Stimulated activated CD4-positive, alpha-beta T cell treated with anti-CD3 and anti-CD28 coated beads, Interleukin-1b, Interleukin-23, amount 100 ng/mL, for 24 hours (primary cell): ENCODE data around the gene SIGLEC5.
A peak's percentile ranks its signal among the peaks of the same experiment; 100 is the strongest.

Source experiments
- DNase-seq, 4 experiments: peaks; one replicate each; pipeline ENCODE4 v3.0.0-alpha.2; 2020; ENCODE audit warnings: low read depth in 4 of 4, low spot score in 1 of 4

The SIGLEC5 gene

DNA sequence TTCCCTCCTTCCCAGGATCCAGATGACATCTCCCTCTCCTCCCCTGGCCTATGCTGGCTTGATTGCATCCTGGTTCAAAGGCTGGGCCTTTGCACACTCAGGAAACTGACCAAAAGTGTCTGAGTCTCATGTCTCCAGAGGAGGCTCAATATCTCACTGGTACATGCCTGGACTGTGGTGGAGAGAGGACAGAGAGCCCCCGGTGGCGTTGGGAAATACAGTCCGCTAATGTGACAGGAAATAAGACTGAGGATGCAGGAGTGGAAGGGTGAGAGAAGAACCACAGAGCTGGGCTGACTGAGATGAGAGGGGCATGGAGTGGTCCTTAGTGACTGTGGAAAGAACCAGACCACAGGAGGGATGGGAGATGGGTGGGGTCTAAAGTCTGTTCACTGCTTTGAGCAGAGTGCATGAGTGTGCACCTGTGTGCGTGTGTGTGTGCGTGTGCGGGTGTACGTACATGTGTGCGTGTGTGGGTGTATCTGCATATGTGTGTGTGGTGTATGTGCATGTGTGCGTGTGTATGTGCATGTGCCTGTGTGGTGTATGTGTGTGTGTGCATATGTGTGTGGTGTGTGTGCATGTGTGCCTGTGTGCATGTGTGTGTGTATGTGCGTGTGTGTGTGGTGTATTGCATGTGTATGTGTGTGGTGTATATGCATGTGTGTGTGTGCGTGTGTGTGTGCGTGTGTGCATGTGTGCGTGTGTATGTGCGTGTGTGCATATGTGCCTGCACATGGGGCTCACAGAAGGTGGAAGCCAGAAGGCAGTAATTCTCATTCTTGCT lies 1.9 kb downstream of the SIGLEC5 start:
- DNase-seq = no peak

DNA sequence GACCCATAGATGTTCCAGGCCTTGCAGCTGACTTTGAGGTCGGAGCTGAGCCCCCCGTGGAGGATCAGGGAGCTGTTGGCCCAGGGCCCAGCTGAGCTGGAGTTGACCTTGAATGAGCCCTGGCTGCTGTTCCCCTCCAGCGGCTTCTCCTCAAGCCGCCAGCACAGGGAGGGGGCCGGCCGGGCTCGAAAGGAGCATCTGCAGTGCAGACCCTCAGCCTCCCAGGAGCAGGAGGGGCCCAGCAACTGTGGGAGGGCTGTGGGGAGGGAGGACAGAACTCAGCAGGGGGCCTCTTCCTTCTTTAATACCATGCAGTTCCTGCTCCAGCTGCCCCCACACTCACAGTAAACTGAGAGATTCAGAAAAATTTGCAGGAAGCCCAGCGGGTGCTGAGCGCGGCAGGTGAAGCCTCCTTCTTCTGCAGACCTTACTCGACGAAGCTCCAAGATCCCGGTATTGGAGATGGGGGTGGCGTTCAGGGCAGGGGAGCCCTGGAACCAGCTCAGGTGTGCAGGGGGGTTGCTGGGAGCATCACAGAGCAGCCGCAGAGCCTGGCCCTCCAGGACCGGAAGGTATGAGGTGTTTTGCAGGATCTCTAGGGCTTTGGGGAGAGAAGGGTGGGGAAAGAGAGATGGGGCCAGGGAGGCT lies 2.6 kb downstream of the SIGLEC5 start:
- DNase-seq = no peak

DNA sequence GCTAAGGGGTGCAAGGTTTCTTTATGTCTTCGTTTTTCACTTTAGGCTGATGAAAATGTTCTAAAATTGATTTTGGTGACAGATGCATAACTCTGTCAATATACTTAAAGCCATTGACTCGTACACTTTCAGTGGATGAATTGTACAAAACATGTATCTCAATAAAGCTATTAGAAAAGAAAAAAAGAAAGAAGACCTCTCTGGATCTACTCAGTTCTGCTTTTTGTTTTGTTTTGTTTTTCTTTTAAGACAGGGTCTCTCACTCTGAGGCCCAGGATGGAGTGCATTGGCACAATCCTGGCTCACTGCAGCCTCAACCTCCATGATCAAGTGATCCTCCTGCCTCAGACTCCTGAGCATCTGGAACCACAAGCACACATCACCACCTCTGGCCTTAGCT lies 3.5 kb downstream of the SIGLEC5 start:
- no peak for DNase-seq

DNA sequence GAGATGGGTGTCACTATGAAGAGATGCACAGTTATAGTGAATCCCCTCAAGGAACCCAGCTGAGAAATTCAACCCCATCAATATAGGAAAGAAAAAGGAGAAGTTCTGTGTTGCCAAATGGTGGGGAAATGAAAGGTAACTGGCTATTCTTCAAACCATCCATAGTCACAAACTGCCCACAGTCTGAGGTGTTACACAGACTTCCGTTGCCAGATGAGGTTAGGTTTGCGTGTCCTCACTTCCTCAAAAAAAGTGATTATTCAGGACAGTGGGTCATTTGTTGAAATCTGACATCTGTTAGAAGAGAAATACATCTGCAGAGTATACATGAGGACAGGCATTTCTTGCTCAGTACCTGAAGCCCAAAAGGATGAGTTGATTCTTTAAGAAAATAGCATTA lies 9.0 kb downstream of the SIGLEC5 start:
- no peak for DNase-seq

DNA sequence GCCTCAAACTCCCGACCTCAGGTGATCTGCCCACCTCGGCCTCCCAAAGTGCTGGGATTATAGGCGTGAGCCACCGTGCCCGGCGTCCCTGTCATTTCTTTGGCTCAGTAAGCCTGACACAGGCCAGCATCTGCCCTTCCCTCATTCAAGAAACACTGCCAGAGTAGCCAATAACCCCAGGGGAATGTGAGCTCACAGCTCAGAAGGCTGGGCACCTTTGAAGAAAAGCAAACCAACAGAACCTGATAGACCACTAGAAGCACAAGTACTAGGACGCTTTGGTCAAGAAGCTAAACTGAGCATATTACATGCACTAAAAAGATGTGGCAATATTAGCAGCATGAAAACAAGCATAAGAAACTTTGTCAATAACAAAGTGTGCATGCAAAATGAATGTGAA lies 14.2 kb downstream of the SIGLEC5 start:
- no peak for DNase-seq

DNA sequence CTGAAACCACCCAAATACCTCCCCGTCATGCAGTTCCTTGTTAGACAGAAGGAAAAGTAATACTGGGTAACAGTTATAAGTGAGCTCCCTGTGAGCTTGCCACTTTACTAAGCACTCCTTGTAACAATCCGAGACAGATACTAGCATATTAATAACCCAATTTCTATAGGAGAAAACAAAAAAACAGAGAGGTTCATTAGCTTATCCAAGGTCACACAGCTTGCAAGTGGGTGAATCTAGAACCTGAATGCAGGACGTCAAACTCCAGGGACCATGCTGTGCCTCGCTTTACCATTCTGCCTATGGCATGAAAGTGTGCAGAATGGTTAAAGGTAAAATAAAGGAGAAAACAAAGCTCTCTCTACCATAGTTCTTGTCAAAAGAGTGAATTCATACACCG lies 15.4 kb downstream of the SIGLEC5 start:
- no peak for DNase-seq

DNA sequence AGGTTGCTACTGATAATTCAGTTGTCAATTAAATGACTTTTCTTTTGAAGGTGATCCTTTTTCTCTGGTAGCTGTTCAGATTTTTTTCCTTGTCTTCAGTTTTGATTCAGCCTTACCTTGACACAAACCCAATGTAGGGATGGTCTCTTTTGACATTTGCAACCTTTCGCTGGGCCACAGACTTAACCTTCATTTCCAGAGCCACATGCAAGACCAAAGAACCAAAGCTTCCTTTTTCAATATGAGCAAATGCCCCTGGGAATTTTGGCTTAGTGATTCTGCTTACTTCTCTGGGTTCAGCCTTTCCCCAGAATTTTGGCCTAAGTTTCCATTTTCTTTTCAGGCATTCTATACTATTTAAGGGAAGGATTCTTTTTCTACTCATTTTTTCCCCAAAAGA lies 19.6 kb downstream of the SIGLEC5 start:
- DNase-seq = no peak

DNA sequence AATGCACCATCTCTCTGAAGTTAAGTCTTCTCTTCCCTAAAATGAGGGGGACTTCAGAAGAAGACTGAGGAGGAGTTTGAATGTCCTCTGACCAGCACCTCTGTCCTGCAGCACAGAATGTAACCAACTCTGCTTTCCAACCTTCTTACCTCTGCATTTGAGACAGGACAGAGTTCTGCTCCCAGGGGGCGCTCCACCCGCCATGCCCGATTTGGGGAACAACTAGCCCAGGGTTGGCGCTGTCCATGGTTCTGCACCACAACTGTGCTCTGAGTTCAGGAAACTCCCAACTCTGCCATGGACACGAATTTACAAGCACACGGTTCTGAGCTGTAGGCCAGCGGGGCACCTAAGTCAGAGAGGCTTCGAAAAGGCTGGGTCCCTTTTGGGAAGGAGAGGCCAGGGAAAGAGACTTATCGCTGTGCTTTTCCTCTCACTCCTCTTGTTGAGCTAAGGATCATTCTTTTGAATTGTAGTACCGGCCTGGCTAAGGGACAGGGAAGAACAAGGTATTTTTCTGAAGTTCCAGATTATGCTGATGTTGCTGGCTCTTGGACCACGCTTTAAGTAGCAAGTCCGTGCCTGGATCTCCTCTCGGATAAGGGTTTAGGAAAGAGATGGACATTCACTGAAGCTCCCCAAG lies 22.2 kb downstream of the SIGLEC5 start:
- peak; percentile 31 to 59 (median 36) for DNase-seq

DNA sequence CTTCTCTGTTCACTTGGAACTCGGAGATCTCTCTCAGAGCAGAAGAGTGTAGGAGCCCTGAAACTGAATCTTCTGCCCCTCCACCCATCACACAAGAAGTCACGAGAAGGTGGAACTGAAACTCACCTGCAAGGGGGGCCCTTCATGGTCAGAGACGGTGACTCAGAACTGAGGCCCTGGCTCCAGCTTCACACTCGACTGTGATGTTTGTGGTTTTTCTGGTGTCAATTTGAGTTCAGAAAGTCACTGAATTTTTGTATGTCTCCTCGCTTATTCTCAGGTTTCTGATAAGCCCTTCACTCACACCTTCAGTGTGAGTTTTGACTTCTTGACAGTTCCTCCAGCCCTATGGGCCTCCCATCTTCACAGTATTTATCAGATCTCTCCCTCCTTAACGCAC lies 23.1 kb downstream of the SIGLEC5 start:
- peak in 1 of 4 experiments; percentile 32 for DNase-seq

DNA sequence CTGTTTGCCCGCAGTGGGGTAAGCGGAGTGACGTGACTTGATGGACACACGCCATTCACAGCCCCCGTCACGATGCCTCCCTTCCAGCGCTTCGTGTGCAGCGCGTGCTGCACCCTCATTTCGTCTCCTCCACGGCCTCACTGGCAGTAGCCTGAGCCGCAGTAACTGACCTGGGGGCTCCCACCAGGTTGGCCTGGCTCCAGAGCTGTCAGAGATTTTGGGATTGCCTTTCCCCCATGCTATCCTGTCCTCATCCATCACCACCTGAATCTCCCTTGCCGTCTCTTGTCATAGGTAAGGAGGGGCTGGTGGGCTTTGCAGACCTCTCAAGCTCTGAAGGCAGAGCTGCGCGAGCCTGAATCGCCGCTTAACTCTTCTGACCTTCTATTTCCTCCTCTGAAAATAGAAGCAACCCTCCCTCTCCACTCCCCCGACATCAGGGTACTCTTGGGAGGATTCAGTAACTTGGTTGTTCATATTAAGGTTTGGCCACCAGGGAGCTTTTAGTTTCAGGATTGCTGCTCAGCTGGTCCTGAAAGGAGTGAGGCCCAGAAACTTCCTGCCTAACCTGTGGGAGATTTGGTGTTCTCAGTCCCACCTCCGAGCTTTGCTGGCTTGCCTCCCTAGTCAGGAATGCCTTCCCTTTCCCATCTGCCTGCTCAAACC lies 27.9 kb downstream of the SIGLEC5 start:
- DNase-seq = no peak

DNA sequence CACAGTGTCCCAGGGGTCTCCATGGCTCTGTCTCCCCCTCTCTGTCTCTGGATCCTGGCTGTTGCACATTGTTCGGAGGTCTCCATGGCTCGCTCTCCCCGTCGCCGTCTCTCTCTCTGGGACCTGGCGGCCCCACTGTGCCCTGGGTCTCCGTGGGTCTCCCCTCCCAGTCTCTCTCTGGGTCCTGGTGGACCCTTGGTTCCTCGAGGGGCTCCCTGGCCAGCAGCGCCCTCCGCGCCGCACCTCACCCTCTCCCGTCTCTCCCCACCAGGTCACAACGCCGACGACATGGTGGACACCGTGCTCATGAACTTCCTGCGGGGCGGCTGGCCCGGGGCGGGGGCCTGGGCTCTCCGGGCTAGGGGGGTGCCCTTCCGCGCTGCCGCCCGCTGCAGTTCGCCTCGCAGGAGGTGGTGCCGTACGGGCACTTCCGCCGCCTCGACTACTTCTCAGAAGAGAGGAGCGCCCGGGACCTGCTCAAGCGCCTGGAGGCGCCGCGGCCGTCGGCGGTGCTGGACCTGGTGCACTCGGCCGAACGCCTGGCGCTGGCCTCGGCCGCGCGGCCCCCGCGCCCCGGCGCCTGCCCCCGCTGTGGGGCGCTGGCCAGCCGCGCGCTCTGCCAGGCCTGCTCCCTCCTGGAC lies 29.1 kb downstream of the SIGLEC5 start:
- DNase-seq = no peak

DNA sequence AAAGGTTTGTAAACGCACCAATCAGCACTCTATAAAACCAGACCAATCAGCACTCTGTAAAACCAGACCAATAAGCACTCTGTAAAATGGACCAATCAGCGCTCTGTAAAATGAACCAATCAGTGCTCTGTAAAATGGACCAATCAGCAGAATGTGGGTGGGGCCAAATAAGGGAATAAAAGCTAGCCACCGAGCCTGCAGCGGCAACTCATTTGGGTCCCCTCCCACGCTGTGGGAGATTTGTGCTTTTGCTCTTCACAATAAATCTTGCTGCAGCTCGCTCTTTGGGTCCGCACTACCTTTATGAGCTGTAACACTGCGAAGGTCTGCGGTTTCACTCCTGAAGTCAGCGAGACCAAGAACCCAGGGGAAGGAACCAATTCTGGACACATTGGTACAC lies 31.1 kb downstream of the SIGLEC5 start:
- no peak for DNase-seq

DNA sequence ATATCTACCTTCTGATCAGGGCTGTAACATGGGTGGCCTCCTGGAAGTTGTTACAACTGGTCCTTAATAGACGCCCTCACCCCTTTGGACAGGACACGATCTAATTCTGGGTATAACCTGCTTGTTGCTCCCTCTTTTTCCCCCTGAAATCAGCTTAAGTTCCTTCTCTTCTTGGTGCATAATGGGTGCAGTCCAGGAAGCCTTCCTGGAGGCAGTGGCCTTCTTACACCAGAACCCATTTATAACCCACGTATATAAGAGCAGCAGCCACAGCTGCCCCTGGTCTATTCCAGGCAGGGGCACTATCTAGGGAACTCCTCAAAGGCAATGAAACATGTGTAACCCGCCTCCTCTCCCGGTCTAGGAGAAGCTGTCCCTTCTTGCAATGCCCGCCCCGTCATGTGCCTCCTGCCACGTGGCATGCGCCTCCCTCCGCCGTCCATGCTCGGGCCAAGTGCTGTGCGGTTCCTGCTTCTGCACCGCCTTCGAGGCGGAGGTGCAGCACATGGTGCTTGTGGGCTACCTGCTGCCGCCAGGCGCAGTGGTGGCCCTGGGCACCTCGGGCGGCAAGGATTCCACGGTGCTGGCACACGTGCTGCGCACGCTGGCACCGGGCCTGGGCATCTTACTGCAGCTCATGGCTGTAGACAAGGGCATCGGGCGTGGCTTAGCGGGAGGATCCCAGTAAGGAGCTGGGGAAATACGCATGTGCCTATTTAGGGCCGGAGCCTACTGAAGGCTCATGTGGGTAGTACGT lies 31.9 kb downstream of the SIGLEC5 start:
- DNase-seq = no peak

DNA sequence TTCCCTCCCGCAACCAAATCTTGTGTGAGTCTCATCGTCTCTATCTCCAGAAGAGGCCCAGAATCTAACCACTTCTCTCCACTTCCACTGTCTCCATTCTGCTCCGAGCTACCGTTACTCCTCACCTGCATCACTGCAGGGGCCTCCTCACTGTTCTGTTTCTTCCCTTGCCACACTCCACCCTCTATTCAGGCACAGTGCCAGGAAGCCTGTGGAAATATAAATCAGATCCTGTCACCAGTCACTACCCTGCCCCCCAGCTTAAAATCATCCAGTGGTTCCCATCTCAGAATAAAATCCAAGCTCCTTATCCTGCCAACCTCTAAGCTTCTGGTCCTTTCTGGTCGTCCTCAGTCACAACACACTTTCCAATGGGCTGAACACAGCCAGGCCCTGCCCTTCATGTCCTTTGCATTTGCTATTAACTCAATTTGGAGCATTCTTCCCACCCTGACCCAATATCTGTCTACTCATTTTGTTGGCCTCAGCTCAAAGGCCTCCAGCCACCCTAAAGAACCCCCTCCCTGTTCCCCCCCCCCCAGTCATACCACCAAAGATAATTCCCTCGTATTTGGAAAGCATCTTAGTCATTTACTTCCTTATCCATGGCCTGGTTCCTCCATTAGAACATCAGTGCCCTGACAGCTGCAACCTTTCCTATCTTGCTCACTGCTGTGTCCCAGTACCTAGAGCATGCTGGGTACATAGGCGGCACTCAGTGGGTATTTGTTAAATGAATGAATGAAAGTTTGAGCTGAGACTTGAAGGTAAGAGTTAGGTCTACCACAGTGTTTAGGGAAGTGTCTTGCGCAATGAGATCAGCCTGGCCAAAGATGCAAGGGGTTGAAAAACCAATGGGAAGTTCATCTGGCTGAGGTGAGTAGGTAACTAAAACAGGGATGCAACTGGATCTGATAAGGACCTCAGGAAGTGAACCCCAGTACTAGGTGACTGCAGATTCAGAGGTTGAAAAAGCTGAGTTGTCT lies 34.7 kb downstream of the SIGLEC5 start:
- no peak for DNase-seq

DNA sequence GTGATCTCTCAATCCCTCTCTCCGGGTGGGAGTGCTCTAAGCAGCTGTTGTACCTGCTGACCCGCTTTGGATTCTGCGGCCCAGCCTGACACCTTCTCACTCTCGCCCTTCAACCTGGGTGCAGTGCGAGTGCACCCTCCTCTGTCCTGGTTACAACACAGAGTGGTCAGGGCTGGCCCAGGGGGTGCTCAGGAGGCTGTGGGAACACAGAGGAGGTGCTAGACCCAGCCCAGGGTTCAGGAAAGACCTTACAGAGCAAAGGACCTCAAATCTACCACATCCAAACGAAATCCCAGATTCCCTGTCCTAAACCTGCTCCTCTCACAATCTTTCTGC lies 35.5 kb downstream of the SIGLEC5 start:
- DNase-seq = no peak

DNA sequence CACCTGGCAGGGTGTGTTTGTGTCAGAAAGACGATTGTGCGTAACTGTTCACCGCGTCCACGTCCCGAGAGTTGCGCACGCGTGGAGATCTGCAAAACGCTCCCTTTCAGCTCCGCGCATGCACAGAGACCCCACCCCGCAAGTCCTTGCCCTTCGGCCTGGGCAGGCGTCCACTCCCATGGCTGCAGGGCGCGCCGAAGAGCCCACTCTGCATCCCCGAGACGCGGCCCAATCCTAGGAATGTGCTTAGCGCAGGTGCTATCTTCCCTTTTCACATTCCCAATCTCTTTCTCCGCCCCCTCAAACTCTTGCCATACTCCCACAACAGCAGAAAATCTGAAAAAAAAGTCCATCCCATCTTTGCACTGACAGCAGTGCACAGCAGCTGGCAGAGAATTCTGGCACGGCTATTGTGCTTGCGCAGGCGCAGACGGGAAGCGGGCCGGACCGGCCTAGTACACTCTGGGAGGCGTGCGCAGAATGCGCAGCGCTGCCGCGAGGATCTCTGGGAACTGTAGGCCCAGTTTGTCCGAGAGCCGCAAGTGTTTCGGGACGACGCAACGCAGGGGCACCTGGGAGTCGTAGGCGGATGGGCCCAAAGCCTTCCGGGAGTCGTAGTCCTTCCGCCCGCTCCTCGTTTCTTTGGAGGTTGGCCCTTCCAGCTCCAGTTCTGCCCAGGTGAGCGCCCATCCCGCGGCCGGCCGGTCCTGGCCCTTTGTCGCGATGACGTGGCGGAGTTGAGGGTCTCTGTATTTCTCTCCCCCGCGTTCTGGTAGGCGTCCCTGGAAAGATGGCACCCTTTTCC lies 36.0 kb downstream of the SIGLEC5 start:
- DNase-seq = peak; percentile 90 to 95 (median 93)

DNA sequence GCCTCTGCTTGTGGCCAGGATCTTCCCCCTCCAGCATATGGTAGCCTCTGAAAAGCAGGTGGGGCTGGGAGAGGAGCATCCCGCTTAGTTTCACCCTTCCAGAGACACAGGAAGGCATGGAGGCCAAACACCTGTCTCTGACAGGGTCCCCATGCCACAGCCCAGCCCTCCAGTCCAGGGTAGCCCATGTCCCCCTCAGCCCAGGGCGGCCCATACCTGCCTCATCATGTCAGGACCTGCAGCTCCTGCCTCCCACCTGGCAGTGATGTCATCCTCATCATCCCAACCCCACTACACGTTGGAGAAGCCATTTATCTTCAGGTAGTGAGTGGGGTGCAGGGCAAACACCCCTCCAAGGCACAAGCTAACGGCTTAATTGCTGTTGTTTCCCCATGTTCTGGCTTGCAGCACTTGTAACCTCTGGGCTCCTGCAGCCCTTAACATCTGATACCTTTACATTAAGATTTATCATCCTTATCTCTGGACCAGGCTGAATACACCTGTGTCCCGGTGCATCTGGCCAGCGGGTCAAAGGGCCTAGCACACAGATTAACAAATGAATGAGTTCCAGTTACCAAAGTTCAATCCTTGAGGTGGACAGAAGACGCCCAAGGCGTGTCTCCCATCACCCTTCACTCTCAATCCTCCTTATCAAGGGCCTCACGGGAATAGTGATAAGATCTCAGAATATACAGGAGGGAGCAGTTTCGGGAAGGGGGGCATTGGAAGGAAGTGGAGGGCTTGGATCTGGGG lies 36.9 kb downstream of the SIGLEC5 start:
- DNase-seq = no peak

DNA sequence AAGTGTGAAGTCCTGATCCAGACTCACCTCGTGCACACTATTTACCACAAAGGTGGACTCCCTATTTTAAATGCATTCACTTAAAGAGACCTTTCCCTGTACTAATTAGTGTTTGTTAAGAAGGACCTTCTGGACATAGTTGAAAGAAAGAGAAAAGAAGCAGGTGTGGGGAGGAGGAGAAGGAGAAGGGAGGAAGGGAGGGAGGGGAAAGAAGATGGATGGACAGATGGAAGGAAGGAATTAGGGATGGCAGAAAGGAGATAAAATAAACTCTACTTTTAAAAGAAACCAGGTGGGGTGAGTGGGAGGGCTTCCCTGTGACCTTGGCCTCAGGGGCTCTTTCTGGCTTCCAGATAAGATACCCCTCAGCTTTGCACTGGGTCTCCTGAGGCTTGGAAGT lies 37.7 kb downstream of the SIGLEC5 start:
- DNase-seq = no peak
